ENCODE data around the gene TPO. TPM values are rescaled to one million over a fixed set of nuclear protein-coding genes. Genes with fewer than 3 reads are reported as not detected.
"Not testable (repeated sequence)": the region's sequence is repeated elsewhere in the genome, so short reads cannot be mapped to it uniquely, and the experiment has no call there.

Gene TPO
- total RNA-seq, 1 donor from 2014 or later, result not detected

GRCh38 chr2:1405124-1405523 lies 8.1 kb upstream of the TPO start:
- no peak for DNase-seq (ENCODE audit: low read depth)

- no peak for DNase-seq (ENCODE audit: low read depth)
Observed at GRCh38 chr2:1405967-1406366, 7.3 kb upstream of the TPO start.

GRCh38 chr2:1406434-1406833 lies 6.8 kb upstream of the TPO start:
- no peak for DNase-seq (ENCODE audit: low read depth)

GRCh38 chr2:1407950-1408675 lies 5.2 kb upstream of the TPO start:
- no peak for DNase-seq (ENCODE audit: low read depth)

- no peak for DNase-seq (ENCODE audit: low read depth)
Observed at GRCh38 chr2:1414121-1414520, 858 bp downstream of the TPO start.

- not testable (repeated sequence) for DNase-seq (ENCODE audit: low read depth)
Observed at GRCh38 chr2:1414901-1415300, 1.6 kb downstream of the TPO start.

- no peak for DNase-seq (ENCODE audit: low read depth)
Observed at GRCh38 chr2:1415501-1415900, 2.2 kb downstream of the TPO start.

GRCh38 chr2:1418566-1418965 lies 5.3 kb downstream of the TPO start:
- no peak for DNase-seq (ENCODE audit: low read depth)

- no peak for DNase-seq (ENCODE audit: low read depth)
Observed at GRCh38 chr2:1420746-1421480, 7.7 kb downstream of the TPO start.

GRCh38 chr2:1421731-1422130 lies 8.5 kb downstream of the TPO start:
- no peak for DNase-seq (ENCODE audit: low read depth)

GRCh38 chr2:1422131-1422530 lies 8.9 kb downstream of the TPO start:
- DNase-seq (ENCODE audit: low read depth), result no peak

- no peak for DNase-seq (ENCODE audit: low read depth)
Observed at GRCh38 chr2:1422716-1423285, 9.5 kb downstream of the TPO start.

- no peak for DNase-seq (ENCODE audit: low read depth)
Observed at GRCh38 chr2:1427086-1427485, 13.8 kb downstream of the TPO start.

- DNase-seq (ENCODE audit: low read depth), result no peak
Observed at GRCh38 chr2:1429895-1430294, 16.6 kb downstream of the TPO start.

- DNase-seq (ENCODE audit: low read depth), result no peak
Observed at GRCh38 chr2:1430491-1430890, 17.2 kb downstream of the TPO start.

- DNase-seq (ENCODE audit: low read depth), result no peak
Observed at GRCh38 chr2:1431886-1432400, 18.7 kb downstream of the TPO start.

GRCh38 chr2:1432726-1433125 lies 19.5 kb downstream of the TPO start:
- DNase-seq (ENCODE audit: low read depth), result no peak

GRCh38 chr2:1436369-1436768 lies 23.1 kb downstream of the TPO start:
- no peak for DNase-seq (ENCODE audit: low read depth)

GRCh38 chr2:1437101-1437500 lies 23.8 kb downstream of the TPO start:
- no peak for DNase-seq (ENCODE audit: low read depth)

GRCh38 chr2:1437537-1437936 lies 24.3 kb downstream of the TPO start:
- DNase-seq (ENCODE audit: low read depth), result no peak

- no peak for DNase-seq (ENCODE audit: low read depth)
Observed at GRCh38 chr2:1438972-1439371, 25.7 kb downstream of the TPO start.

- no peak for DNase-seq (ENCODE audit: low read depth)
Observed at GRCh38 chr2:1440581-1440980, 27.3 kb downstream of the TPO start.

Measured in myocyte (in vitro differentiated cells).